GM18907 (cell line): ENCODE results near the gene TRIM59.
A peak's percentile ranks its signal among the peaks of the same experiment; 100 is the strongest.
"Not testable (repeated sequence)": the region's sequence is repeated elsewhere in the genome, so short reads cannot be mapped to it uniquely, and the experiment has no call there.

Experiments used
- ATAC-seq: cut with Tn5 transposase; IDR thresholded peaks from one replicate; pipeline ENCODE4 v1.9.1; 2021; ENCODE audit warnings: mild to moderate bottlenecking, moderate library complexity; ENCODE audit not compliant: unreplicated experiment

TRIM59 gene

DNA sequence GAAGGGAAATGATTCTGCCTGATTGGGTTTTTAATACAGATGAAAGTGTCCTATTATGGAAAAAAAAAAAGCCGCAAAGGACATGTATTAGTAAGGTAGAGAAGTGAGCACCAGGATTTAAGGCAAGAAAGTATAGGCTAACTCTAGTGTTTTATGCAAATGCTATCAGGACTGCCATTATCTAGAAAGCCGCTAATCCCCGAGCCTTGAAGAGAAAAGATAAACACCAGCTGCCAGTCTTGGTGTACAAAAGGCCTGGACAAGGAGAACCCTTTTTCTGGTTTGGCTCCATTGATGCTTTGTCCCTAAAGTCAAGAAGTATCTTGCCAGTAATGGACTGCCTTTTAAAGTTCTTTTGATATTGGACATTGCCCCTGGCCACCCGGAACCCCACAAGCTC lies 8.6 kb upstream of the TRIM59 start:
- ATAC-seq: no peak

DNA sequence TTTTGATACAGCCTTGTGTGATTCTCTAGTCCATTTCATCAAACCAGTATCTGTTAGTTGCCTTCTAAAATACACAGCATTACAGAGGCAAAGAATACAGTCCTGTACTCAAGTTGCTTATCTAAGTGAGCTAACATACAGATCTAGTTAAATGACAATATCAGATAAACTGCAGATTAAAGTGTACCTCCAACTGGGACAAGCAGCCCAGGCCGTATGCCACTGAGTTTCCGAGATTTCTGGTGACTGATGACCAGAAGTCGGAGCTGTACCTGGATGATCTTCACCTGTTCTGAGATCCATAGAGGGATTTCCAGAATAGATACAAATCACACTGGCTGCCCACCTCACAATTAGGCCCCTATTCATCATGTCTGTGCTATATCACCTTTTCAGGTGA lies 6.3 kb upstream of the TRIM59 start:
- ATAC-seq: no peak

DNA sequence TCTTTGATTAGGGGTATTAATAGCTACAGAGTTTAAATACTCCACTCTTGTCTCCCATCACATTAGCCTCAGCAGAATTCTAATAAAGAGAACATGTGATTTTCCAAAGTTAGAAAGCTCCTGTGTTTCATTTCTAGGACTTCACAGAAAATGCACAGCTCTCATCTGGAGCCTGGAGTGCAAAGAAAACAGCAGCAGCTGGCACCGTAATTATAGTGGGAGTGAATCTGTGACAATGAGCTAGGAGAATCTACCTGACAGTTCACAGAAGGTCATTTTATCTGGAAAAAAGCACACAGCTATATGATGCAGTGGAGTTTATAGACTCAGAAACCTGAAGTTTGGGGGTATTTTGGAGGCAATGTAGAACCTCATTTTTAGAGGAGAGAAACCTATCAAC lies 5.4 kb upstream of the TRIM59 start:
- no peak for ATAC-seq

DNA sequence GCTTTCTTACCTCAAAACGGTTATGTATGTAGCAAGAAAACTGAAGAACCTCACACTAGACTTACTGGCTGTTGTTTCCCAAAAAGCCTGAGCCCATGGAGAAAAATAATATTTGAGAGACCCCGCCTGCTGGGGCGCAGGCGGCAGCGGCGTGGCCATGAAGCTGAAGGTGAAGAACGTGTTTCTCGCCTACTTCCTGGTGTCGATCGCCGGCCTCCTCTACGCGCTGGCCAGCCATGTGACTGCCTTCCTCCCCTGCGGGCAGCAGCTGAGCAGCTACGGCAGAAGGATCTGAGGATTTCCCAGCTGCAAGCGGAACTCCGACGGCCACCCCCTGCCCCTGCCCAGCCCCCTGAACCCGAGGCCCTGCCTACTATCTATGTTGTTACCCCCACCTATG lies 2.7 kb upstream of the TRIM59 start:
- not testable (repeated sequence) for ATAC-seq

DNA sequence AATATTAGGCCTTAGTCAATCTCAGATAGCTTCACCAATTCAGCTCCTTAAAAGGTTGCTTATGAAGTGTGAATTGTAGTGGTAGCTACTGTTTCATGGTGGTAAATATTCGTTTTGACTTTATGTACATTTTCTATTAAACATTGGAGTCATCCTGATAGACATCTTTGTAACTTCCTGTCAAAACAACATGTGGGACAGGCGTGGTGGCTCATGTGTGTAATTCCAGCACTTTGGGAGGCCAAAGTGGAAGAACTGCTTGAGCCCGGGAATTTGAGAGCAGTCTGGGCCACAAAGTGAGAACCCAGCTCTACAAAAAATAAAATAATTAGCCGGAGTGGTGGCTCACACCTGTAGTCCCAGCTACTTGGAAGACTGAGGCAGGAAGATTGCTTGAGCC lies 2.0 kb upstream of the TRIM59 start:
- no peak for ATAC-seq

DNA sequence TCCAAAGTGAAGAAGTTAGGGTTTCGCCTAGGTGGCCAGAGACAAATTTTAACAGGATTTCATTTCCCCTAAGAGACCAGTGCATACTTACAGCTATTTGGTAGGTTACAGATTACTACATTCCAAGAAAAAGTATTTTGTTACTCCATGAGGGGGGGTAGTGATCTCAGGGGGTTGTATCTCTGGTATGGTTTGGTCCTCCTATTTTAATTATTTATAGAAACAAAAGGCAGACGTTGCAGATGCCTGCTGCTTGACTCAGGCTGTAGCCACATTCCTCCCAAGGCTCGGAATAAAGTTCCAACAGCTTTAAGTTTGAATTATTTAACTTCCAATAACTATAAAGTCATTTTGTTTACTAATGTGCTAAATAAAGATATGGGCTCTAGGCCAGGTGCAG lies 1.3 kb upstream of the TRIM59 start:
- no peak for ATAC-seq

DNA sequence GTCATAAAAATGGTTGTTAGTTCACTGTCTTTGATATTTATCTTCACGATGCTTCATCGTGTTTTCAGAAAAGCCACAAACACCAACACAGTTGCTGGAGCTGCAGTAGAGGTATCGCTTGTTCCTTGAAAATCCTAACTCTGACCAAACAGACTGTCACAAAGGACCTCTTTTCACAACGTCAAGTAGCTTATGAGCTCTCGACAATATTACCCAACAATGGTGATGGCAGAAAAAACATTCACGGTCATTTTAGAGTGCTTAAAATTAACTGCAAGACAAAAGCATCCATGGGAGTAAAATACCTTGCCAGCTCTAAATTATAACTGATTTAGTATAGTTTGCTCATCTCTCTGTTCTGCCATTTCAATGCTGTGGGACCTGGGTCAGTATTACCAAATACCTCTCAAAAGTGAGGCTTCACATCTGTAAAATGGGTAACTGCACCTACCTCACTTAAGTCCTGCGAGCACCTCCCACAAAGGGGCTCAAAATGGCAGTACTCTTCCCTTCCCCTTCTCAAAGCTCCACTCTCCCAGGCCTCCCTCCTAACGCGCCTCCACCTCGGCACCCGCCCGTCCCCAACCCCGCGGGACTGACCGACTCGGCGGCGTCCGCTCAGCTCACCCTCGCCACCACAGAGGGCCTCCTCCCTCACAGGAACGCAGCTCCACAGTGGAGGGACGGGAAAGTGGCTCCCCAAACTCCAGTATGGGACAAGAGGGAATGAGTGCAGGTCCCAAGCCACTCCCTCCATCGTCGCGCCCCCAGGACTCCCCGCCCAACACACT lies 546 bp downstream of the TRIM59 start:
- ATAC-seq: peak; percentile 54

DNA sequence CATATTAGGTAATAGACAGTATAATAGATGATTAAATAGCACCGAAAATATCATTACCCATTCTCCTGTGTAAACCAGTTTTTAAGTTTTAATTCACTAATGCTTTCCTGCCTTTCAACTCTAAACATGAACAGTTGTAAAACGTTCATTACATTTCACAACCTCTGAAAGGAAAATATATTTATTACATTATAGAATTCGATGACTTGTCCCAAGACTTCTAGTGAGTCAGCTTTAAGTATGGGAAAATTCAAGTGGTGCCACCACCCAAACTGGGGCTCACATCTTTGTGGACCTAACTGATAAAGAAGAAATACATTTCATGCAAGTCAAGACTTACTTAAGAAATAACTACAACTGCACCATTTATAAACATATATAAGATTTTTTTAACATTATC lies 2.0 kb downstream of the TRIM59 start:
- ATAC-seq: no peak

DNA sequence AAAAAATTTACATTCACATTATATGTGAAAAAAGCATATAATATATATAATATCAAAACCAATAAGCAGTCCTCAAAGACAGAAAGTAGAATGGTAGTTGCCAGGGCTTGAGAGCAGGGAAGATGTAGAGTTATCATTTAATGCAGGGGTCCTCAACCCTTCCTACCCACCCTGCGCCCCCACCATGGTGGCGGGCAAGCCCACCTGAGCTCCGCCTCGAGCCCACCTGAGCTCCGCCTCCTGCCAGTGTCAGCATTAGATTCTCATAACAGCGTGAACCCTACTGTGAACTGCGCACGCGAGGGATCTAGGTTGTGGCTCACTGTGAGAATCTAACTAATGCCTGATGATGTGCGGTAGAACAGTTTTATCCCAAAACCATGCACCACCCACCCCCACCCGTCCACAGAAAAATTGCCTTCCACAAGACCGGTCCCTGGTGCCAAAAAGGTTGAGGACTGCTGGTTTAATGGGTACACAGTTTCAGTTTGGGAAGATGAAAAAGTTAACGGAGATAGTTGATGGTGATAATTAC lies 3.0 kb downstream of the TRIM59 start:
- no peak for ATAC-seq

DNA sequence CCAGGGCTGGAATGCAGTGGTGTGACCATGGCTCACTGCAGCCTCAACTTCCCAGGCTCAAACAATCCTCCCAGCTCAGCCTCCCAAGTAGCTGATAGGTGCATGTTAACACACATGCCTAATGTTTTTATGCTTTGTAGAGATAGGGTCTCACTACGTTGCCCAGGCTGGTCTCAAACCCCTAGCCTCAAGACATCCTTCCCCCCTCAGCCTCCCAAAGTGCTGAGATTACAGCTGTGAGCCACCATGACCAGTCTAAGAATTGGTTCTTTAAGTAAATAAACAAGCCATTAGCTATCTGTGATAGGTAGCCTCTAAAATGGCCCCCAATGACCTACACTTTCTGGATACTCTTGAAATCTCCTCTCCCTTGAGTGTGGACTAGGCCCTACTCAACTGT lies 3.7 kb downstream of the TRIM59 start:
- no peak for ATAC-seq

DNA sequence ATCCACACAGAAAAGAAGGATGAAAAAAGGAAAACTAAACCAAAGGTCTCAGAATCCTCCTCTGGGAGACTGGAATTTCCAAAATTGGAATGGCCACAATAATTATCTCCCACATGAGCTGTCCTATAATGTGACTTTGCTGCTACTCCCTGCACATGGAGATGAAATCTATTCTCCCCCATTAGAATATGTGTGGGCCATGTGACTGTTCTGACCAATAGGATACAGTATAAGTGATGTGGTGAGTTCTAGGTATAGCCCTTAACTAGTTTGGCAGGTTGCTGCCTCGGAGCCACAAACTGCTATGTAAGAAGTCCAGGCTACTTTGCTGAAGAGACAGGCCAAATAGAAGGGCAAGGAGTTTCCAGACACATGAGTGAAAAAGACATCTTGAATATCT lies 5.2 kb downstream of the TRIM59 start:
- ATAC-seq: no peak

DNA sequence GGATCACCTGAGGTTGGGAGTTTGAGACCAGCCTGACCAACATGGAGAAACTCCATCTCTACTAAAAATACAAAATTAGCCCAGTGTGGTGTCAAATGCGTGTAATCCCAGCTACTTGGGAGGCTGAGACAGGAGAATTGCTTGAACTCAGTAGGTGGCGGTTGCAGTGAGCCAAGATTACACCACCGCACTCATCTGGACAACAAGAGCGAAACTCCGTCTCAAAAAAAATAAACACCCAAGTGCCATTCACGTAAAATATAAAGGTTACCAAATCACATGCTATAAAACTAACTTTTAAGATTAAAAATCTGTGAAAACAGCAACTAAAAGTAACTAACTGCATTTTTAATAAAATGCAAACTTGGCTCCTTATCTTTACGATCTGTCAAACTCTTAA lies 8.9 kb downstream of the TRIM59 start:
- ATAC-seq: no peak

DNA sequence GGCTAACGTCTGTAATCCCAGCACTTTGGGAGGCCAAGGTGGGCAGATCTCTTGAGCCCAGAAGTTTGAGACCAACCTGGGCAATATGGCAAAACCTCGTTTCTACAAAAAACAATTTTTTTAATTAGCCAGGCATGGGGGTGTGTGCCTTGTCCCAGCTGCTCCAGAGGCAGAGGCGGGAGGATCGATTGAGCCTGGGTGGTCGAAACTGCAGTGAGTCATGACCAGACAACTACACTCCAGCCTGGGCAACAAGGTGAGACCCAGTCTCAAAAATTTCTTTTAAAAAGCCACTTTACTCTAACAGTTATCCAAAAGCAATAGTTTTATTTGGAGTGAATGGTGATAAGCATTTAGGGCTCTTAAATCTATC lies 12.5 kb downstream of the TRIM59 start:
- no peak for ATAC-seq

DNA sequence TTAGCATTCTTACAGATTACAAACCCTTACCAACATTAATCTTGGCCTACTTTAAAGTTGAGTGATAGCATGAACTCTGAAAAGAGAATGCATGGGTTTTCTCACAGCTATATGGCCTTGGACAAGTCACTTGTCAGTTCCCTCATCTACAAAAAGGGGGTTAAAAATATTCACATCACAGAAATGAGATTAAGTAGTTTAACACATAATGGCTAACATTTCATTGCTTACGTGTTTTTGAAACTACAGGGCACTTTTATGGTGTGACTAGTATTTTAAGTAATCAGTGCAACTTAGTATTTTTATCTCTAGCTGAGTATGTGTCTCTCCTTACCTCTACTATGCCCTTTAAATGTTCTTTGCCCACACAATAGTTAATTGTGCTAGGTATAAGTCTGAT lies 13.8 kb downstream of the TRIM59 start:
- no peak for ATAC-seq

DNA sequence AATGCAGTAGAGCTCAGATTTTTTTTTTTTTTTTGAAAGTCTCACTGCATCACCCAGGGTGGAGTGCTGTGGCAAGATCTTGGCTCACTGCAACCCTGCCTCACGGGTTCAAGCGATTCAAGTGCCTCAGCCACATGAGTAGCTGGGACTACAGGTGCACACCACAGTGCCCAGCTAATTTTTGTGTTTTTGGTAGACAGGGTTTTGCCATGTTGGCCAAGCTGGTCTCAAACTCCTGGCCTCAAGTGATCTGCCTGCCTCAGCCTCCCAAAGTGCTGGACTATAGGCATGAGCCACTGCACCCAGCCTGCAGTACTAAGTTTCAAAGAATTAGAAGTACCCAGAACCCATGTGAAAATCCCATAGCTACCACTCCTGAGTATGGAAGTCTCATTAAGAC lies 14.5 kb downstream of the TRIM59 start:
- no peak for ATAC-seq

DNA sequence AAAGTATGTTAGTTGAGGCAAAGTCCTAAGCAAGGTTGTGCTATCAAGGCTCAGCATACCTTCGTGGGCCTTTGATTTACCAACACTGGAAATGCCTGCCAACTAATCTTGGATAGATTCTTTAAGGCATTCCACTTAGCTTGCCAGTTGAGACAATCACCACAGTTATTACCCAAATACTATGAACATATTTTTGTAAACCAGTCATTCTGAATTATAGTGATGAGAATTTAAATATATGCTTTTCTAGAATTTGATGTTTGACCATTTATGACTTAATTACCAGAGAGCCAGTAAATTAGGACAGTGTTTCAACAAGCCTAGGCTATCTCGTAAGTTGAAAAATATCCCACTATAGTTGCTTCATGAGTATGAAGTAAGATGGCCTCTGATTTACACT lies 15.5 kb downstream of the TRIM59 start:
- no peak for ATAC-seq

DNA sequence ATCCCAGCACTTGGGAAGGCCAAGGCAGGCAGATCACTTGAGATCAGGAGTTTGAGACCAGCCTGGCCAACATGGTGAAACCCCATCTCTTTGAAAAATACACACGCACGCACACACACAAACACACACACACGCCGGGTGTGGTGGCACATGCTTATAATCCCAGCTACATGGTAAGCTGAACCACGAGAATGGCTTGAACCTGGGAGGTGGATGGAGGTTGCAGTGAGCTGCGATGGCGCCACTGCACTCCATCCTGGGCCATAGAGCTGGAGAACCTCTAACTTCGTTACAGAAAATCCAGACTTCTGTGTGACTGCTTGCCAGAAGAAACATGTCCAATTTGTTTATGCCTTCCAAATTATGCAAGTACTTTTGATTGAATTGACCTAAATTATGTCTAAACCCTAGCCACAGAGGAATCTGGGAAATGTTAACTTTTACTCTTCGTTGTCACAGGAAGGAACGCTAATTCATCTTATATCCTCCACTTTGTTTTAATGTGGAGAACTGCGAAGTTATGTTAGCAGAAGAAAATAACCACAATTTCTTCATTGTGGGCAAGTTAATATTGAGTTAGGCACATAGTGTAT lies 21.7 kb downstream of the TRIM59 start:
- ATAC-seq: no peak

DNA sequence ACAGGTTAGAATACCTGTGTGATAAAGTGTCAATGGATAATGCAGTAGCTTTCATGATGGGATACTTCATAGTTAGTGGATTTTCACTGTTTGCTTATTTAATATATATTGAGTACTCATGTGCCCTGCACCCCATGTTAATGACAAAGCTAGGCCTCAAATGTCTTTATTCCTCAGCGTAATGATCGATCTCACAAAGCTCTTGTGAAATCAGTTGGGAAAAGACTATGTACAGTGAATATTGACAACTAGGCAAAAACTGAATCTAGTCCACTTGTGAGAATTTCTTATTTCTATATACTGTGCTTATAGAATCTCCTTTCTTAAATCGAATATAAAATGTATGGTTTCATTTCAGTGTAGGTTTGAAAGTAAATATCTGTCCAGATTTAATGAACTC lies 32.3 kb downstream of the TRIM59 start:
- ATAC-seq: no peak

DNA sequence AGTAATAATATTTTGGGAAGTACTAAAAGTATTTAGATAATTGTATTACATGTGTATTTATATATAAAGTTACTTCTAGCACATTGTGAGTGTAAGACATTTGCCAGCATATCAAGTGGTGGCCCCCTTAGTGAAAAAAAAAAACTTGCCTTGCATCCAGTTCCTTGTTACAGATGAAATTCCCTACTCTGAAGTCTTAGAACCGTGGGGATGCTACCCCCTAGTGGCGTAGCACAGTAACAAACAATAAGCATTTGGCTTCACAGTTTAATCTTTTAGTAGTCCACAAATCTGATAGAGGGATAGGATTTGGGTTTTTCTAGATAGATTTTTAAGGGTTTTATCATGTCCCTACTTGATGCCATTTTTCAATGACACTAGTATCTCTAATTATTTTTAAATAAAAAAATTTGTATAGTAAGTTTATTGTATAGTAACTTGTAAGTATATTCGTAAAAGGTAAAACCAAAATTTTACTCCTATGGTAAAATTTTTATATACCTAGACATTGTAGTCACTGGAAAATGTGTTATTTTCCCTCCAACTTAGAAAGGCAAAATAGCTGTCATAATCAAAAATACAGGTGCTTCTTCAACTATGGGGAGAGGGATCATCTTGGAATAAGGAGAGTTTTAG lies 35.9 kb downstream of the TRIM59 start:
- ATAC-seq: peak; percentile 86

DNA sequence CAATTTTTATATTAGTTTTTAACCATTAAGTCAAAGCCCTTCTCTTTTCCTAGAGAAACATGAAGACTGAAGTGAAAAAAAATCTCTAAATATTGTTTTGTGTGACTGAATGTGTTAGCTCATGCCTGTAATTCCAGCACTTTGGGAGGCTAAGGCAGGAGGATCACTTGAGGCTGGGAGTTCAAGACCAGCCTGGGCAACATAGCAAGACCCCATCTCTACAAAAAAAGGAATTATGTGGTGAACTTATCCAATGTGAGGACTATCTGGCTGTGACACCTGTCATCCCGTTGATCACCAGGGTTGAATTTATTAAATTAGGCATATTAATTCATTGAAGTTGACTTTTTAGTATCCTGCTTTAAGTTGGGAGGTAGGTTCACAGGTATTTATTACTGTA lies 37.1 kb downstream of the TRIM59 start:
- ATAC-seq: no peak

DNA sequence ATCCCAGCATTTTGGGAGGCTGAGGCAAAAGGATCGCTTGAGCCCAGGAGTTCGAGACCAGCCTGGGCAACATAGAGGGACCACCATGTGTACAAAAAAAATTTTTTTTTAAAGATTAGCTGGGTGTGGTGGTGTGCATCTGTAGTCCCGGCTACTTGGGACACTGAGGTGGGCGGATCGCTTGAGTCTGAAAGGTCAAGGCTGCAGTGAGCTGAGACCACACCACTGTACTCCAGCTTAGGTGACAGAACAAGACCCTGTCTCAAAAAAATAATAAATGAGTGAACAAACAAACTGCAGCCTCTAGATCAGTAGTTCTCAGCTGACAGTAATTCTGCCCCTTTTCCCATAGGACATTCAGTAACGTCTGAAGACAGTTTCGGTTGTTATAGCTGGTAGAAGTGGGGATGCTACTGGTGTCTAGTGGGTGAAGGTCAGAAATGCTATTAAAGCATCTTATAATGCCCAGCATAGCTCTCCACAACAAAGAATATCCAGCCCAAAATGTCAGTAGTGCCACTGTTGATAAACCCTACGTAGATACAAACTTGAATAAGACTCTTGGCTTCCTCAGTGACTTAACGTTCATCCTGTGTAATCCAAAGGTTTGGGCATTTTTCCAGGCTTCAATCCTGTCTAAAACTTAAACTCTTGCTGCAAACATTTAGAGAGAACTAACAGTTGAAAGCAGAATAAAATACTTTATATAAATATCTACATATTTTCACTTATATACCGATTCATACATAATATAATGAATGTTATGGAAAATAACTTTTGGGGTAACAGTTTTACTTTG lies 39.6 kb downstream of the TRIM59 start:
- no peak for ATAC-seq
